Omental fat pad (tissue), 4 donors: ENCODE results near the gene MAP1LC3A. TPM values are rescaled to one million over a fixed set of nuclear protein-coding genes. Genes with fewer than 3 reads are reported as not detected.

Experiments
- ATAC-seq: fragments of 150-250 bp; one replicate; pipeline ENCODE4 v1.9.1; 2016; ENCODE audit warnings: mild to moderate bottlenecking, moderate library complexity; ENCODE audit not compliant: low FRiP score
- DNase-seq: peaks from one replicate; pipeline ENCODE4 v3.0.0-alpha.2; 2019; ENCODE audit warnings: low spot score
- CTCF ChIP-seq, 3 donors: fragments of 450-650 bp; IDR thresholded peaks; one replicate each; pipeline ENCODE4 v1.5.1; 2016 to 2017; ENCODE audit warnings: antibody characterized with exemption in 3 of 3, mild to moderate bottlenecking in 3 of 3, moderate library complexity in 2 of 3
- total RNA-seq, 4 donors: library from RNA; depleted of rRNA; stranded (reverse); fragments of >200 nt; gene quantifications; one replicate each; pipeline ENCODE4 v1.1.0, GENCODE V29; 2016

Gene MAP1LC3A
- total RNA-seq, 4 donors from 2014 or later: 50.1 to 76.1 (median 55.9) TPM

- no peak for DNase-seq
- TF ChIP-seq CTCF (IDR thresholded peaks at IDR 0.05): no peak
- ATAC-seq: no peak
Observed at GRCh38 chr20:34525342-34525708, 33.2 kb upstream of the MAP1LC3A start.

GRCh38 chr20:34525709-34526416 is 32.7 kb upstream of the MAP1LC3A start:
- TF ChIP-seq CTCF (IDR thresholded peaks at IDR 0.05): no peak
- DNase-seq (peak; percentile 50), ATAC-seq (peak; percentile 93)

GRCh38 chr20:34526466-34526865 is 32.1 kb upstream of the MAP1LC3A start:
- ATAC-seq: no peak
- no peak for DNase-seq
- no peak for TF ChIP-seq CTCF (IDR thresholded peaks at IDR 0.05)

- no peak for TF ChIP-seq CTCF (IDR thresholded peaks at IDR 0.05)
- no peak for DNase-seq
- ATAC-seq: no peak
Observed at GRCh38 chr20:34527016-34527415, 31.5 kb upstream of the MAP1LC3A start.

- DNase-seq (no peak), ATAC-seq (no peak)
- no peak for TF ChIP-seq CTCF (IDR thresholded peaks at IDR 0.05)
Observed at GRCh38 chr20:34528921-34529297, 29.6 kb upstream of the MAP1LC3A start.

GRCh38 chr20:34529742-34530141 is 28.8 kb upstream of the MAP1LC3A start:
- no peak for TF ChIP-seq CTCF (IDR thresholded peaks at IDR 0.05)
- ATAC-seq (no peak), DNase-seq (no peak)

- ATAC-seq (no peak), DNase-seq (no peak)
- TF ChIP-seq CTCF (IDR thresholded peaks at IDR 0.05): no peak
Observed at GRCh38 chr20:34530342-34530741, 28.2 kb upstream of the MAP1LC3A start.
